ENCODE results near the gene VSX1. TPM values are rescaled to one million over a fixed set of nuclear protein-coding genes. Genes with fewer than 3 reads are reported as not detected.

Gene VSX1
- not detected for polyA plus RNA-seq

DNA sequence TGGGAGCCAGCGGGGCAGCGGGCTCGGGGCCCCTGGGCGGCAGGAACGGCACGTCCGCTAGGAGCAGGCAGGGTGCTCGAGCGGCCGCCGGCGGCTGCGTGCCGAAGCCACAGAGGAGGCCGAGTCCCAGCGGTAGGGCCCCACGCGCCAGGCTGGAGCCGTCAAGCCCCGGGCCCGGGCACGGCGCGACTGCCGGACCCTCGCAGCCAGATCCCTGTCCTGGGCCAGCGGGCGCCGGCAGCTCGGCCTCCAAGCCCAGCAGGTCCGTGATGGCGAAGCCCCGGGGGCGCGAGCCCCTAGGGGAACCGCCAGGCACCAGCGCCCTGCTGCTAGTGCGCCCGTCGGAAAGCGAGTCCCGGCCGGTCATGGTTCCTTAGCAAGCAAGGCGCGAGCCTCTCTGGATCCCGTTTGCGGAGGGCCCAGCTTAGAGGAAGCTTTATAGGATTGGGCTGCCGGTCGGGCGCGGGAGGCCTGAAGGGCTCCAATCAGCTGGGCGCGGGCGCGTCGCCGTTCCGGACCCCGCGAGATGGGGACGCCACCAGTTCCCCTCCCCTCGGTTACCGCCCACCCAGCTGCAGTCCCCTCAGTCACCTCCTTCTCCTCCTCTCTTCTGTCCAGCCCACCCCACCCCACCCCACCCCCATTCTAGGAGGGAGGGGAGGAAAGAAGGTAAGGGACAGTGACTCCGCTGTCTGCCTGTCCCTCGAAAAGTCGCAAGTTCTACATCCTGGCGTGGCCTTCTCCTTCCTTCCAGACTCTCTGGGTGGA is at the start of gene VSX1:
VSX1 (minus strand) TSS at position 412 of the 768 bp plus-strand sequence; CDS start at position 367, 45 bp downstream.
- H3K27ac ChIP-seq (ENCODE audit: low read depth in 2 of 2, low read length in 1 of 2) = no peak within 1 kb of the TSS
- H3K4me3 ChIP-seq (ENCODE audit: low read depth in 1 of 2, low read length in 2 of 2) = no peak within 1 kb of the TSS
- no peaks in the 10 kb centered on the region for H3K36me3 ChIP-seq (ENCODE audit: control insufficient read depth in 2 of 2, insufficient read depth in 2 of 2, low read length in 1 of 2)
- WGBS, 2 donors = 9 to 10% methylated on average over 63 to 67 of the region's 67 CpGs
- peaks cover 22 to 40% of the 10 kb centered on the region in 2 donors for H3K27me3 ChIP-seq (ENCODE audit: control insufficient read depth in 1 of 2, insufficient read depth in 2 of 2, low read length in 2 of 2)
- no peaks in the 10 kb centered on the region for H3K9me3 ChIP-seq (ENCODE audit: control insufficient read depth in 2 of 2, insufficient read depth in 1 of 2, low read depth in 1 of 2, low read length in 1 of 2)
- H3K4me1 ChIP-seq (ENCODE audit: control insufficient read depth in 2 of 2, insufficient read depth in 2 of 2, low read length in 1 of 2) = peaks cover 3 to 7% of the 10 kb centered on the region in 2 donors

DNA sequence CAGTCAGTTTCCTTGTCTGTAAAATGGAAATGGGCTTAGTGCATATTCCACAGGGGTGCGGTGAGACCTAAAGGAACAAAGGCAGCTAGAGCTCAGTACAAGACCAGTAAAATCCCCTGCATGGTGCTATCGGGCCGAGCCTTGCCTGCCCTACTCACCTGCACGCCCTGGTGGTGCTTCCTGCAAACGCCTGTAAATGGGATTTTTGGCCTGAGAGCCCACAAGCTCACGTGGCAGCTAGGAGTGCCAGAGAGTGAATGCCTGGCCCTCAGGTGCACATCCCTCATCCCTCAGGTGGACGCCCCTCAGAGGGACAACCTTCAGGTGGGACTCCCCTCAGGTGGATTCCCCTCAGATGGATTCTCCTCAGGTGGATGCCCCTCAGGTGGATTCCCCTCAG is 48.0 kb upstream of the VSX1 start:
- H3K27me3 ChIP-seq (ENCODE audit: control insufficient read depth in 1 of 2, insufficient read depth in 2 of 2, low read length in 2 of 2) = no peaks in the 10 kb centered on the region
- no peaks in the 10 kb centered on the region for H3K9me3 ChIP-seq (ENCODE audit: control insufficient read depth in 2 of 2, insufficient read depth in 1 of 2, low read depth in 1 of 2, low read length in 1 of 2)
- H3K4me1 ChIP-seq (ENCODE audit: control insufficient read depth in 2 of 2, insufficient read depth in 2 of 2, low read length in 1 of 2) = no peaks in the 10 kb centered on the region
- H3K4me3 ChIP-seq (ENCODE audit: low read depth in 1 of 2, low read length in 2 of 2) = no peak overlapping the region
- H3K36me3 ChIP-seq (ENCODE audit: control insufficient read depth in 2 of 2, insufficient read depth in 2 of 2, low read length in 1 of 2) = no peaks in the 10 kb centered on the region
- H3K27ac ChIP-seq (ENCODE audit: low read depth in 2 of 2, low read length in 1 of 2) = no peak overlapping the region
- WGBS, 2 donors = 75 to 80% methylated on average over 7 of the region's 7 CpGs

DNA sequence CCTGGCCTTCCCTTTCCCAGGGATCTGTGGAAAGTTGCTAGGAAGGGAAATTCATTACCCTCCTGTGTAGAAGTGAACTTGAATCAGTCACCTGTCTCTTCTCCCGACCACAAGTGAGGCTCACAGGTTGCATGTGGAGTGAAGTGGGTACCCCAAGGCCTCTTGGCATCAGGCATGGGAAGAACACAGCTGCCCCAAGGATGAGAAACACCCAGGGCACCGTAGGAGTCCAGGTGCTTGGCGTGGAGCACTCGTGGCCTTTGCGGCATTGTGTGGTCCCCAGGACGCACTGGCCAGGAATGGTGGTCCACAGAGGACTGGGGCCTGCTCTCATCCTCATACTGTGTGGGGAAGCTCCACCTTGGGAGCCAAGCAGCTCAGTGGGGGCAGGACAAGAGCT is 47.5 kb upstream of the VSX1 start:
- Histone ChIP-seq H3K9me3 (ENCODE audit: control insufficient read depth in 2 of 2, insufficient read depth in 1 of 2, low read depth in 1 of 2, low read length in 1 of 2) (no peaks in the 10 kb centered on the region), H3K36me3 (ENCODE audit: control insufficient read depth in 2 of 2, insufficient read depth in 2 of 2, low read length in 1 of 2) (no peaks in the 10 kb centered on the region), H3K4me3 (ENCODE audit: low read depth in 1 of 2, low read length in 2 of 2) (no peak overlapping the region), H3K27me3 (ENCODE audit: control insufficient read depth in 1 of 2, insufficient read depth in 2 of 2, low read length in 2 of 2) (no peaks in the 10 kb centered on the region), H3K27ac (ENCODE audit: low read depth in 2 of 2, low read length in 1 of 2) (no peak overlapping the region), H3K4me1 (ENCODE audit: control insufficient read depth in 2 of 2, insufficient read depth in 2 of 2, low read length in 1 of 2) (no peaks in the 10 kb centered on the region)
- WGBS, 2 donors = 83 to 90% methylated on average over 6 of the region's 6 CpGs

DNA sequence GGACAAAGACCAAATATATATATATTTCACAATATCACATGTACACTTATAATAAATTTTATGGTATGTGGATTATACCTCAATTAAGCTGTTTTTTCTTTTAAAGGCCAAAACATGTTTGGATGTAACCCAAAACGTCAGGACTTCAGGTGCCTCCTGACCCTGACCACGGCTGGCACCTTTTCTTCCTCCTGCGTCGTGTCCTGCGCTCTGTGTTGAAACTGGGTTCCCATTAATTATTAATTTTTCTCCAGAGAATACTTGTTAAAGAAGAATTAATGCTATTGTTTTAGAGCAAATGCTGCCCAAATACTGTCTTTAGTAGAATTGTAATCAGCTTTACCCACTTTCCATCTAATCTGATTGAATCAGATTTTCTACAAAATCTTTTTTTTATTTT is 46.7 kb upstream of the VSX1 start:
- Histone ChIP-seq H3K4me3 (ENCODE audit: low read depth in 1 of 2, low read length in 2 of 2) (no peak overlapping the region), H3K27ac (ENCODE audit: low read depth in 2 of 2, low read length in 1 of 2) (no peak overlapping the region), H3K9me3 (ENCODE audit: control insufficient read depth in 2 of 2, insufficient read depth in 1 of 2, low read depth in 1 of 2, low read length in 1 of 2) (no peaks in the 10 kb centered on the region), H3K36me3 (ENCODE audit: control insufficient read depth in 2 of 2, insufficient read depth in 2 of 2, low read length in 1 of 2) (no peaks in the 10 kb centered on the region), H3K27me3 (ENCODE audit: control insufficient read depth in 1 of 2, insufficient read depth in 2 of 2, low read length in 2 of 2) (no peaks in the 10 kb centered on the region), H3K4me1 (ENCODE audit: control insufficient read depth in 2 of 2, insufficient read depth in 2 of 2, low read length in 1 of 2) (no peaks in the 10 kb centered on the region)
- 74 to 84% methylated on average over 5 of the region's 5 CpGs for WGBS, 2 donors

DNA sequence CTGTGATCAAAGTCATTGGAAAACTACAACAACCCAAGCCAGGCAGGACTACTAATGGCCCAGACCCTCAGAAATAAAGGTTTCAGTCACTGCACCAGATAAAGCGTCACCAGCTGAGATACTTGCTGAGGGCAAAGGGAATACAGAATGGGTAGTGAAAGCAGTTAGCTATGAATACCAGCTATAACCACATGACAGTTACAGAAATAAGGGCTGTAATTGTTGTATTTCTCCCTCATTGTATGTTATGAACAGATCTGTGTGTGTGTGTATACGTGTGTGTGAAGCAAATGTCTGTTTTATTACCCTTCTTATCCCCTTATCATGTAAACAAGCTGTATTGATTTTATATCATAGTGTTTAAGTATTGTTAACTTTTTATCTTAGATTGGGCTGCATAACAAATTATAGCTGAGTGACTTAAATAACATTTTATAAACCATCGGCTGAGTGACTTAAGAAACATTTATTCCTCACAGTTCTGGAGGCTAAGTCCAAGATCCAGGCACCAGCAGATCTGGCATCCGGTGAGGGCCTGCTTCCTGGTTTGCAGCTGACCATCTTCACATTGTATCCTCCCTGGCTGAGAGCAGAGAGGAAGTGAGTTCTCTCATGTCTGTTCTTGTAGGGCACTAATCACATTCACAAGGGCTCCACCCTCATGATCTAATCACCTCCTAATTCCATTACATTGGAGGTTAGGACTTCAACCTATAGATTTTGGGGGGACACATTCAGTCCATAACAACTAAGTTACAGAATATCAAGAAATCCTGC is 46.0 kb upstream of the VSX1 start:
- Histone ChIP-seq H3K36me3 (ENCODE audit: control insufficient read depth in 2 of 2, insufficient read depth in 2 of 2, low read length in 1 of 2) (no peaks in the 10 kb centered on the region), H3K27ac (ENCODE audit: low read depth in 2 of 2, low read length in 1 of 2) (no peak overlapping the region), H3K4me3 (ENCODE audit: low read depth in 1 of 2, low read length in 2 of 2) (no peak overlapping the region), H3K4me1 (ENCODE audit: control insufficient read depth in 2 of 2, insufficient read depth in 2 of 2, low read length in 1 of 2) (no peaks in the 10 kb centered on the region), H3K9me3 (ENCODE audit: control insufficient read depth in 2 of 2, insufficient read depth in 1 of 2, low read depth in 1 of 2, low read length in 1 of 2) (no peaks in the 10 kb centered on the region), H3K27me3 (ENCODE audit: control insufficient read depth in 1 of 2, insufficient read depth in 2 of 2, low read length in 2 of 2) (no peaks in the 10 kb centered on the region)
- 72 to 84% methylated on average over 4 of the region's 4 CpGs for WGBS, 2 donors

DNA sequence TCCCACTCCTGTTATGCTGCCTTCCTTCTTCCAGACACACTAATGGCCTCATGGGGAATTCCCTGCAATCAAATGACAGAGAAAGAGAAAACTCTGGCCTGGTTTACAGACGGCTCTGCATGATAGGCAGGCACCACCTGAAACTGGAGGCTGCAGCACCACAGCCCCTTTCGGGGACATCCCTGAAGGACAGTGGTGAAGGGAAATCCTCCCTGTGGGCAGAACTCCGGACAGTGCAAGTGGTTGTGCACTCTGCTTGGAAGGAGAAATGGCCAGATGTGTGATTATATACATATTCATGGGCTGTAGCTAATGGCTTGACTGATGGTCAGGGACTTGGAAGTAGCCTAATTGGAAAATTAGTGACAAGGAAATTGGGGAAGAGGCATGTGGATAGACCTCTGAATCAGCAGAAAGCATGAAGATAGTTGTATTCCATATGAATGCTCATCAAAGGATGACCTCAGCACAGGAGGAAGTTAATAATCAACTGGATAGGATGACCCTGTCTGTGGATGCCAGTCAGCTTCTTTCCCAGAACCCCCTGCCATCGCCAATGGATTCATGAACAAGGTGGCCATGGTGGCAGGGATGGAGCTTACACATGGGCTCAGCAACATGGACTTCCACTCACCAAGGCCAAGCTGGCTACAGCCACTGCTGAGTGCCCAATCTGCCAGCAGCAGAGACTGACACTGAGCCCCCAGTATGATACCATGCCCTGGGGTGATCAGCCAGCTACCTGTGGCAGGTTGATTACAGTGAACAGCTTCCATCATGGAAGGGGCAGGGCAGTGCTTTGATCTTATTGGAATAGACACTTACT is 44.5 kb upstream of the VSX1 start:
- no peaks in the 10 kb centered on the region for H3K36me3 ChIP-seq (ENCODE audit: control insufficient read depth in 2 of 2, insufficient read depth in 2 of 2, low read length in 1 of 2)
- H3K4me1 ChIP-seq (ENCODE audit: control insufficient read depth in 2 of 2, insufficient read depth in 2 of 2, low read length in 1 of 2) = no peaks in the 10 kb centered on the region
- no peaks in the 10 kb centered on the region for H3K9me3 ChIP-seq (ENCODE audit: control insufficient read depth in 2 of 2, insufficient read depth in 1 of 2, low read depth in 1 of 2, low read length in 1 of 2)
- H3K4me3 ChIP-seq (ENCODE audit: low read depth in 1 of 2, low read length in 2 of 2) = no peak overlapping the region
- WGBS, 2 donors = 84% methylated on average over 4 of the region's 4 CpGs
- no peaks in the 10 kb centered on the region for H3K27me3 ChIP-seq (ENCODE audit: control insufficient read depth in 1 of 2, insufficient read depth in 2 of 2, low read length in 2 of 2)
- no peak overlapping the region for H3K27ac ChIP-seq (ENCODE audit: low read depth in 2 of 2, low read length in 1 of 2)

DNA sequence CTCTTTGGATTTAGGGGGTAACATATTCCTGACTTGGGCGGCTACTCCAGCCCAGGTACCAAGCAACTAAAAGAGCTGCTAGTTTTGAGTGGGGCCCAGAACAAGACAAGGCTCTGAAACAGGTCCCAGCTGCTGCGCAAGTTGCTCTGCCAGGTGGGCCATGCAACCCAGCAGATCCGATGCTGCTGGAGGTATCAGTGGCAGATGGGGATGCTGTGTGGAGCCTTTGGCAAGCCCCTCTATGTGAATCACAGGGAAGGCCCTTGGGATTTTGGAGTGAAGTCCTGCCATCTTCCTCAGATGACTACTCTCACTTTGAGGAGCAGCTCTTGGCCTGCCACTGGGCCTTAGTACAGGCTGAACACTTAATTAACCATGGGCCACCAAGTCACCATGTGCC is 43.7 kb upstream of the VSX1 start:
- Histone ChIP-seq H3K27ac (ENCODE audit: low read depth in 2 of 2, low read length in 1 of 2) (no peak overlapping the region), H3K4me1 (ENCODE audit: control insufficient read depth in 2 of 2, insufficient read depth in 2 of 2, low read length in 1 of 2) (no peaks in the 10 kb centered on the region), H3K36me3 (ENCODE audit: control insufficient read depth in 2 of 2, insufficient read depth in 2 of 2, low read length in 1 of 2) (no peaks in the 10 kb centered on the region), H3K27me3 (ENCODE audit: control insufficient read depth in 1 of 2, insufficient read depth in 2 of 2, low read length in 2 of 2) (no peaks in the 10 kb centered on the region), H3K9me3 (ENCODE audit: control insufficient read depth in 2 of 2, insufficient read depth in 1 of 2, low read depth in 1 of 2, low read length in 1 of 2) (no peaks in the 10 kb centered on the region), H3K4me3 (ENCODE audit: low read depth in 1 of 2, low read length in 2 of 2) (no peak overlapping the region)
- 89 to 96% methylated on average over 3 of the region's 3 CpGs for WGBS, 2 donors

DNA sequence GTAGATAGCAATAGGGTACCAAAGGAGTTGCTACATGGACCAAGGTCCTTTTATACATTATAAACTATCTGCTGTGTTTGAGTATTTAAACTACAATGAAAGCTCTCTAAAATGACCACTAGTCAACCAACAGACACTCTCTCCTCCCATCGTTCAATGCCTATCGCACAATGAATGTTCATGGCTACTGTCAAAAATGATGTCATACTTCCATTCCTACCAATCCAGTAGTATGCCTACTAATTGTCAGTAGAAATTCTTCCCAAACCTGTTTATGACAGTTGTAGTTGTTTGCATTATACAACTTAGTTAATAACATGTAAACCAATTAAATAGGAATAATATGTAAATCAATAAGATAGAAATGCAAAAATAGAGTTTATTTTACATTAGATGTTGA is 39.0 kb upstream of the VSX1 start:
- H3K4me1 ChIP-seq (ENCODE audit: control insufficient read depth in 2 of 2, insufficient read depth in 2 of 2, low read length in 1 of 2) = no peaks in the 10 kb centered on the region
- H3K36me3 ChIP-seq (ENCODE audit: control insufficient read depth in 2 of 2, insufficient read depth in 2 of 2, low read length in 1 of 2) = no peaks in the 10 kb centered on the region
- no peaks in the 10 kb centered on the region for H3K27me3 ChIP-seq (ENCODE audit: control insufficient read depth in 1 of 2, insufficient read depth in 2 of 2, low read length in 2 of 2)
- H3K27ac ChIP-seq (ENCODE audit: low read depth in 2 of 2, low read length in 1 of 2) = no peak overlapping the region
- H3K9me3 ChIP-seq (ENCODE audit: control insufficient read depth in 2 of 2, insufficient read depth in 1 of 2, low read depth in 1 of 2, low read length in 1 of 2) = peaks cover 2 to 4% of the 10 kb centered on the region in 2 donors
- 68 to 94% methylated on average over 2 of the region's 2 CpGs for WGBS, 2 donors
- H3K4me3 ChIP-seq (ENCODE audit: low read depth in 1 of 2, low read length in 2 of 2) = no peak overlapping the region

DNA sequence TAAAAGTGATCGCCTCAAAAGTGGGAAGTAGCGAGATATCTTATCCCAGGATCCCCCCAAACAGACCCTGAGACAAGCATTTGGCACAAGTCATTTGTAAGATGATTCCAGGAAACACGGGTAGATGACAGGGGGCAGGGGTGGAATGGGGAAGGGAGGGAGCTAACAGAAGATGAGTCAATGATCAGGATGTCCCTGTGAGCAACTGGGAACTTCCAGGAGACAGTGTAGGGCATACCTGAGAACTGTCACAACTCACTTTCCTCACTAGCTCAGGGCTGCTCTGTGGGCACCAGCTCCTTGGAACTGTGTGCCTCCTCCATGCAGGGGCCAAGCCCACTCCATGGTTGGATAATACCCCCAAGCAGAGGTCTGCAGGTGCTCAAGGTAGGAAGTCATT is 38.5 kb upstream of the VSX1 start:
- Histone ChIP-seq H3K27me3 (ENCODE audit: control insufficient read depth in 1 of 2, insufficient read depth in 2 of 2, low read length in 2 of 2) (no peaks in the 10 kb centered on the region), H3K9me3 (ENCODE audit: control insufficient read depth in 2 of 2, insufficient read depth in 1 of 2, low read depth in 1 of 2, low read length in 1 of 2) (peaks cover 2 to 4% of the 10 kb centered on the region in 2 donors), H3K4me3 (ENCODE audit: low read depth in 1 of 2, low read length in 2 of 2) (no peak overlapping the region), H3K4me1 (ENCODE audit: control insufficient read depth in 2 of 2, insufficient read depth in 2 of 2, low read length in 1 of 2) (no peaks in the 10 kb centered on the region), H3K27ac (ENCODE audit: low read depth in 2 of 2, low read length in 1 of 2) (no peak overlapping the region), H3K36me3 (ENCODE audit: control insufficient read depth in 2 of 2, insufficient read depth in 2 of 2, low read length in 1 of 2) (no peaks in the 10 kb centered on the region)
- 75 to 80% methylated on average over 3 of the region's 3 CpGs for WGBS, 2 donors

Measured in esophagus (tissue), 2 donors.